Pancreas (tissue), 10 donors: Measurements from ENCODE around the gene SCN2A. TPM values are rescaled to one million over a fixed set of nuclear protein-coding genes. Genes with fewer than 3 reads are reported as not detected.
"Not testable (repeated sequence)": the region's sequence is repeated elsewhere in the genome, so short reads cannot be mapped to it uniquely, and the experiment has no call there.

Experiments
- ATAC-seq, 4 donors: fragments of 200-7000 bp; cut with Tn5 transposase; one replicate each; pipeline versions ENCODE4 v1.8.0 to v1.9.1; 2020; ENCODE audit warnings: mild to moderate bottlenecking in 4 of 4, moderate library complexity in 4 of 4
- DNase-seq, 6 donors: peaks; one replicate each; pipeline ENCODE4 v3.0.0-alpha.2; 2020
- FAIRE-seq: peaks from 2 replicates; lab custom pipeline; 2012; peaks lifted over from hg19 to GRCh38; lab: Jason Lieb, UNC
- H3K27ac ChIP-seq, 4 donors: fragments of 200-600 bp; sonication (generic); 1 replicate in 3 of 4; 2 replicates in 1 of 4; pipeline versions ENCODE4 v1.5.0 to v1.8.0; 2020
- H3K27me3 ChIP-seq, 4 donors: fragments of 200-600 bp; one replicate each; pipeline ENCODE4 v1.8.0; 2021
- H3K36me3 ChIP-seq, 3 donors: fragments of 200-600 bp; sonication (generic) in 1 of 3; one replicate each; pipeline versions ENCODE4 v1.5.0 to v1.8.0; 2020 to 2021
- H3K4me1 ChIP-seq, 3 donors: fragments of 200-600 bp; one replicate each; pipeline ENCODE4 v1.8.0; 2021
- H3K4me3 ChIP-seq, 4 donors: fragments of 200-600 bp; sonication (generic) in 2 of 4; one replicate each; pipeline versions ENCODE4 v1.5.0 to v1.8.0; 2020 to 2021
- H3K9me3 ChIP-seq, 4 donors: fragments of 200-600 bp; one replicate each; pipeline ENCODE4 v1.8.0; 2021
- WGBS, 2 donors: extraction: QIAGEN DNeasy Blood & Tissue Kit; methylation state at CpG; one replicate each; pipeline ENCODE4 v1.1.7; 2013; 5-methylcytosine and 5-hydroxymethylcytosine counted together
- intact Hi-C, 3 donors: fragments of 100-400 bp; cut with DNase I; formaldehyde crosslinking; loops; one replicate each; pipeline versions ENCODE4 v1.11.1 to v1.14.2; 2022
- polyA plus RNA-seq, 2 donors: library from polyadenylated mRNA; stranded (reverse); fragments of 200-250 nt; gene quantifications; one replicate each; pipeline ENCODE4 v1.2.3, GENCODE V29; 2013
- total RNA-seq, 6 donors: library from RNA; stranded (reverse); fragmentation: NEBNext Ultra II Directional in 4 of 6; extraction: Animal tissue kit (Norgen Biotek cat#: 25700) in 4 of 6; gene quantifications; one replicate each; pipeline versions ENCODE4 v1.2.1 to v1.2.4, GENCODE V29; 2021 to 2023
- TF ChIP-seq, protein P1 (sequence below), 4 donors: fragments of 200-600 bp; sonication (generic) in 3 of 4; IDR thresholded peaks; one replicate each; pipeline versions ENCODE4 v1.5.0 to v1.8.0; 2021; ENCODE audit warnings: antibody characterized with exemption in 4 of 4
- donor health status: healthy with polysubstance abuse.
- donor health status: DM: no; HTN: no; CAD: no; lungs with moderate emphysema.
- donor health status: DM: no; HTN: no; CAD: no.
- donor health status: control.
- donor health status: control.
- donor health status: Bipolar disorder and iron deficiency.
- donor health status: DM: yes; HTN: yes; CAD: no.
- donor health status: DM: no; HTN: no; CAD: no.
- donor health status: DM: no; HTN: no; CAD: no.
- donor health status: DM: yes; HTN: yes; CAD: no.

SCN2A gene
- total and polyA plus RNA-seq, 8 donors = 0.08 to 0.34 (median 0.19) TPM

DNA sequence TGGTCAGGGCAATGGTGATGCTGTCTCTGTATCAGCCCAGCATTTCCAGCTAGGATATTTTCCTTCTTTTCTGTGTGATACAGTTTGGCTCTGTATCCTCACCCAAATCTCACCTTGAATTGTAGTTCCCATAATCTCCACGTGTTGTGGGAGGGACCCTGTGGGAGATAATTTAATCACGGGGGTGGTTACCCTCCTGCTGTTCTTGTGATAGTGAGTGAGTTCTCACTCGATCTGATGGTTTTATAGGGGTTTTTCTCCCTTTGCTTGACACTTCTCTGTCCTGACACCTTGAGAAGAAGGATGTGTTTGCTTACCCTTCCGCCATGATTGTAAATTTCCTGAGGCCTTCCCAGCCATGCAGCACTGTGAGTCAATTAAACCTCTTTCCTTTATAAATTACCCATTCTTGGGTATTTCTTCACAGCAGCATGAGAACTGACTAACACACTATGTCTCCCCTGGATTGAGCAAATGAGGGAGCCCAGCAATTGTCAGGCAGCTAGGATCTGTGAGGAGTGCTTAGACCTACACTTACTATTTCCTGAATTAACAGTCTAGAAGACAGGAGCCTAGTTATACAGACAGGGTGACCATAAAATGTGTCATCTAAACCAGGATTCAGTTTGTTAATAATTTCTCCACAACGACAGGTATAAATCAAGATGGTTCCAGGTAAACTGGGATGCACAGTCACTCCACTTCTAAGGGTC is 6.0 kb downstream of the SCN2A start:
- no peaks in the 10 kb centered on the region for H3K36me3 ChIP-seq
- H3K4me1 ChIP-seq = no peaks in the 10 kb centered on the region
- no peak for DNase-seq
- H3K9me3 ChIP-seq = no peaks in the 10 kb centered on the region
- FAIRE-seq = no peak
- intact Hi-C loops = no loop called here
- TF ChIP-seq, protein P1, sequence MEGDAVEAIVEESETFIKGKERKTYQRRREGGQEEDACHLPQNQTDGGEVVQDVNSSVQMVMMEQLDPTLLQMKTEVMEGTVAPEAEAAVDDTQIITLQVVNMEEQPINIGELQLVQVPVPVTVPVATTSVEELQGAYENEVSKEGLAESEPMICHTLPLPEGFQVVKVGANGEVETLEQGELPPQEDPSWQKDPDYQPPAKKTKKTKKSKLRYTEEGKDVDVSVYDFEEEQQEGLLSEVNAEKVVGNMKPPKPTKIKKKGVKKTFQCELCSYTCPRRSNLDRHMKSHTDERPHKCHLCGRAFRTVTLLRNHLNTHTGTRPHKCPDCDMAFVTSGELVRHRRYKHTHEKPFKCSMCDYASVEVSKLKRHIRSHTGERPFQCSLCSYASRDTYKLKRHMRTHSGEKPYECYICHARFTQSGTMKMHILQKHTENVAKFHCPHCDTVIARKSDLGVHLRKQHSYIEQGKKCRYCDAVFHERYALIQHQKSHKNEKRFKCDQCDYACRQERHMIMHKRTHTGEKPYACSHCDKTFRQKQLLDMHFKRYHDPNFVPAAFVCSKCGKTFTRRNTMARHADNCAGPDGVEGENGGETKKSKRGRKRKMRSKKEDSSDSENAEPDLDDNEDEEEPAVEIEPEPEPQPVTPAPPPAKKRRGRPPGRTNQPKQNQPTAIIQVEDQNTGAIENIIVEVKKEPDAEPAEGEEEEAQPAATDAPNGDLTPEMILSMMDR (IDR thresholded peaks at IDR 0.05) = no peak
- no peak overlapping the region for H3K27ac ChIP-seq
- no peak overlapping the region for H3K4me3 ChIP-seq
- WGBS, 2 donors = 33 to 34% methylated on average over 5 of the region's 5 CpGs
- ATAC-seq = no peak
- no peaks in the 10 kb centered on the region for H3K27me3 ChIP-seq

DNA sequence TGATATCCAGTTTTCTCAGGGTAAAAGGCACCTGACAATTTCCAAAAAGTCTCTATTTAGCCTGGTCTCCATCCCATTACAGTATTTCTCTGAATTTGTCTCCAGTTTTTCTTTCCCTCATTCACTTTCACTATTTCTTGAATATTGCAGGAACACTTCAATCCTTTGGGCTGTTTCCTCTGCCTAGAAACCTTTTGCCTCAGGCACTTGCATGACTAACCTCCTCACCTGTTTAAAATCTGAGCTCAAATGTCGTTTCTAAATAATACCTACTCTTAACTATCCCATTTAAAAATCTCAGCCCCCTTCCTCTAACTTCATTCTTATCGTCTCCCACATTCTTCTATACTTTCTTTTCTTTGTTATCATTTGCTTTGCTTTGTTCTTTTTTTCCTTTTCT is 9.0 kb downstream of the SCN2A start:
- TF ChIP-seq, protein P1 (IDR thresholded peaks at IDR 0.05) = no peak
- DNase-seq (no peak), ATAC-seq (no peak), FAIRE-seq (no peak)
- H3K27ac ChIP-seq = no peak overlapping the region
- WGBS, 2 donors = 45 to 54% methylated on average over 2 of the region's 2 CpGs
- intact Hi-C loops = no loop called here
- H3K4me3 ChIP-seq = no peak overlapping the region
- H3K27me3 ChIP-seq = no peaks in the 10 kb centered on the region
- no peaks in the 10 kb centered on the region for H3K9me3 ChIP-seq
- H3K4me1 ChIP-seq = no peaks in the 10 kb centered on the region
- H3K36me3 ChIP-seq = no peaks in the 10 kb centered on the region

DNA sequence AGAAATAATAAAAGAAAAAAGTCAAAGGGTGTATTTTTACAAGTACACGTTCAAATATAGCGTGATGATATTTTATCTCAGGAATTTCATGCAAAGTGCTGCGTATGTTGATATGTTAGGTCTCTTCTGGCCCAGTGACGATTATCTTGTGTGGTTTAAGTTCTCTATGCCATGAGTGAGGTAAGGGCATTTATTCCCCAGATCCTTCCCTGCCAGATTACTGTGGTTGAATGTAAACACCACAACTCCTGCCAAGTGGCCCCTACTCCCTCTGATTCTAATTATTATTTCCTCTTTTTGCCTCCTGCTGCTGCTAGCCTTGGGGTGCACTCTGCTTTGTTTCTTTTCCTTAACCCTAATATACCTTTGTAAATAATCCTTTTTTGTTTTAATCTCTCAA is 12.2 kb downstream of the SCN2A start:
- FAIRE-seq = no peak
- H3K9me3 ChIP-seq = no peaks in the 10 kb centered on the region
- intact Hi-C loops = no loop called here
- ATAC-seq = no peak
- no peak for DNase-seq
- H3K27me3 ChIP-seq = no peaks in the 10 kb centered on the region
- no peak overlapping the region for H3K4me3 ChIP-seq
- 74 to 86% methylated on average over 4 of the region's 4 CpGs for WGBS, 2 donors
- TF ChIP-seq, protein P1 (IDR thresholded peaks at IDR 0.05) = no peak
- H3K36me3 ChIP-seq = no peaks in the 10 kb centered on the region
- H3K4me1 ChIP-seq = no peaks in the 10 kb centered on the region
- H3K27ac ChIP-seq = no peak overlapping the region

DNA sequence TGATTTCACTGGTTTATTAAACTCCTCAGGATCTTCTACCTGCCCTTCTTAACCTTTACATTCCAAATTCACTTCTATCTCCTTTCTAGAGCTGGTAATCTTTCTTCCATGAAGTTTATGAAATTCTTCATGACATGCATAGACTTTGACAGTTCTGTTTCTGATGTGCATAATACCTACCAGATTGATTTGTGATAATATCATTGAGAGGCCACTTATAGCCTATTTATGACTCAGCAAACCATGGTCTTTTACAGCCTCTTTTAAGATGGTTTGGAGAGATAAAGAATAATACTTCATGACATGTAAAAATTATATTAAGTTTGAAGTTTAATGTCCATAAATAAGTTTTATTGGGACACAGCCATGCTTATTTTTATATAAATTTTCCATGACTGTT is 14.0 kb downstream of the SCN2A start:
- intact Hi-C loops = no loop called here
- FAIRE-seq = no peak
- Histone ChIP-seq H3K27ac (no peak overlapping the region), H3K4me1 (no peaks in the 10 kb centered on the region), H3K27me3 (no peaks in the 10 kb centered on the region), H3K9me3 (no peaks in the 10 kb centered on the region), H3K36me3 (no peaks in the 10 kb centered on the region), H3K4me3 (no peak overlapping the region)
- TF ChIP-seq, protein P1 (IDR thresholded peaks at IDR 0.05) = no peak
- DNase-seq = no peak
- ATAC-seq = no peak

DNA sequence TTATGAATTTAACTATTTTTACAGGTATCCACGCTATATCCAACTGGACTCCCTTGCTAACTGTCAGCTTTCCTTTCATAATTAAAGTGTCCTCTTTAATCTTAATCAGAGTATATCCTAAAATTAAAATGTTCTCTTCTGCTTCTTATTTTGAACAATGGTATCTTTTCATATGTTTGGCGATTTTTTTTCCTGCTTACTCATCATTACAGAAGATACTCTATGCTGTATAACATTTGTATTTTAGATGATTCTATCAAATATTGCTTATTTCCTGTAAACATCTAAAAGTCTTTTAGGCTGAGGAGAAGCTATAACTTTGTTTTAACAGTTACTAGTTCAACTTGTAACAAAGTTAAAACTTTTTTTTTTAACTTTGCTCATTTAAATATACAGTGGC is 17.4 kb downstream of the SCN2A start:
- Histone ChIP-seq H3K4me3 (no peak overlapping the region), H3K36me3 (no peaks in the 10 kb centered on the region), H3K27me3 (no peaks in the 10 kb centered on the region), H3K9me3 (no peaks in the 10 kb centered on the region), H3K4me1 (no peaks in the 10 kb centered on the region), H3K27ac (no peak overlapping the region)
- TF ChIP-seq, protein P1 (IDR thresholded peaks at IDR 0.05) = no peak
- FAIRE-seq (no peak), DNase-seq (no peak), ATAC-seq (no peak)
- WGBS, 2 donors = 78 to 93% methylated on average over 2 of the region's 2 CpGs
- intact Hi-C loops = no loop called here

DNA sequence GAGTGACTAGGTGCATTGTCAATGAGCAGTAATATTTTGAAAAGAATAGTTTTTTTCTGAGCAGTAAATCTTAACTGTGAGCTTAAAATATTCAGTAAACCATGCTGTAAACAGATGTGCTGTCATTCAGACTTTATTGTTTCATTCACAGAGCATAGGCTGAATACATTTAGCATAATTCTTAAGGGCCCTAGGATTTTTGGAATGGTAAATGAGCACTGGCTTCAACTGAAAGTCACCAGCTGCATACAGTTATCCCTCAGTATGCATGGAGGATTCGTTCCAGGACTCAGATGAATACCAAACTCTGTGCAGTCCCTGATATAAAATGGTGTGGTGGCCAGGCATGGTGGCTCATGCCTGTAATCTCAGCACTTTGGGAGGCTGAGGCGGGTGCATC is 21.1 kb downstream of the SCN2A start:
- intact Hi-C loops, H3K9me3 ChIP-seq, ATAC-seq: not testable (repeated sequence)

More for the DNA sequence above, 21.1 kb downstream of the SCN2A start:
- not testable (repeated sequence) for H3K27me3 ChIP-seq, H3K36me3 ChIP-seq, H3K4me3 ChIP-seq, DNase-seq, H3K4me1 ChIP-seq, FAIRE-seq, H3K27ac ChIP-seq
- 75 to 76% methylated on average over 2 of the region's 2 CpGs for WGBS, 2 donors
